Naive thymus-derived CD8-positive, alpha-beta T cell (primary cell): ENCODE results near the gene PLXNA3. TPM values are rescaled to one million over a fixed set of nuclear protein-coding genes. Genes with fewer than 3 reads are reported as not detected.
A peak's percentile ranks its signal among the peaks of the same experiment; 100 is the strongest.
"Not testable (repeated sequence)": the region's sequence is repeated elsewhere in the genome, so short reads cannot be mapped to it uniquely, and the experiment has no call there.

ENCODE experiments used
- ATAC-seq, 2 donors: fragments of 150-1000 bp; cut with Tn5 transposase in 1 of 2; sonication (Bioruptor Pico), chemical (Tn5 transposase) in 1 of 2; 1 replicate in 1 of 2; 2 replicates in 1 of 2; pipeline ENCODE4 v1.10.0; 2021; ENCODE audit warnings: mild to moderate bottlenecking in 2 of 2, moderate library complexity in 2 of 2
- POLR2A ChIA-PET: fragments of 350-600 bp; sonication (Branson Sonifier 250); formaldehyde crosslinking; loops from one replicate; lab custom pipeline; 2021; ENCODE audit warnings: antibody characterized with exemption; lab: Charles Lee
- DNase-seq, 10 donors: peaks; one replicate each; pipeline versions ENCODE4 v3.0.0 to v3.0.0-alpha.2; 2020 to 2022
- H3K27ac Mint-ChIP-seq, 10 donors: one replicate each; pipeline ENCODE4 v1.8.0; 2020 to 2022; ENCODE audit warnings: mild to moderate bottlenecking in 10 of 10, mixed read lengths in 10 of 10, moderate library complexity in 4 of 10, inconsistent platforms in 1 of 10
- H3K27me3 Mint-ChIP-seq, 5 donors: one replicate each; pipeline ENCODE4 v1.8.0; 2021 to 2022; ENCODE audit warnings: mixed read lengths in 5 of 5
- H3K36me3 Mint-ChIP-seq, 3 donors: one replicate each; pipeline ENCODE4 v1.8.0; 2020 to 2022; ENCODE audit warnings: mixed read lengths in 3 of 3, mild to moderate bottlenecking in 2 of 3, inconsistent platforms in 1 of 3
- H3K4me1 Mint-ChIP-seq, 4 donors: one replicate each; pipeline ENCODE4 v1.8.0; 2021 to 2022; ENCODE audit warnings: mixed read lengths in 4 of 4
- H3K4me3 Mint-ChIP-seq, 10 donors: one replicate each; pipeline ENCODE4 v1.8.0; 2020 to 2022; ENCODE audit warnings: mild to moderate bottlenecking in 10 of 10, mixed read lengths in 10 of 10, moderate library complexity in 6 of 10, inconsistent platforms in 1 of 10
- H3K9me3 Mint-ChIP-seq, 9 donors: one replicate each; pipeline ENCODE4 v1.8.0; 2020 to 2022; ENCODE audit warnings: mixed read lengths in 9 of 9, mild to moderate bottlenecking in 3 of 9, inconsistent platforms in 1 of 9, moderate library complexity in 1 of 9
- polyA plus RNA-seq, 3 donors: library from polyadenylated mRNA; unstranded; fragments of 300-500 nt; fragmentation: Illumina TruSeq; gene quantifications; one replicate each; pipeline ENCODE4 v1.2.3, GENCODE V29; 2021
- total RNA-seq, 8 experiments: library from RNA in 2 of 8; stranded (reverse) in 2 of 8; gene quantifications; one replicate each; pipeline ENCODE4 v1.2.3 and lab custom pipeline; 2021 to 2026

Gene PLXNA3
- total and polyA plus RNA-seq, 5 experiments from 2014 or later: 0.27 to 50.4 (median 0.67) TPM

DNA sequence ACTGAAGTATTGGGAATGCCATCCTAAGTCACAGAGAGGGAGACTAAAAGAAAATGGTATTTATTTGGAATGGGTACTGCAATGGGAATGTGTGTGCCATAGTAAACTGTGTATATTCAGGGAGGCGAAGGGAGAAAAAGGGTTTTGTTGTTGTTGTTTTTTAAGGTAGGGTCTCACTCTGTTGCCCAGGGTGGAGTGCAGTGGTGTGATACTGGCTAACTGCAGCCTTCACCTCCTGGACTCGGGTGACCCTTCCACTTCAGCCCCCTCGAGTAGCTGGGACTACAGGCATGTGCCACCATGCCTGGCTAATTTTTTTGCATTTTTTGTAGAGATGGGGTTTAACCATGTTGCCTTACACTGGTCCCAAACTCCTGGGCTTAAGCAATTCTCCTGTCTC is 36.6 kb downstream of the PLXNA3 start:
- Mint-ChIP-seq H3K27me3 (no peaks in the 10 kb centered on the region), H3K36me3 (no peaks in the 10 kb centered on the region), H3K4me3 (no peak overlapping the region), H3K27ac (no peak overlapping the region), H3K4me1 (peaks cover under 1 to 7% (median 2%) of the 10 kb centered on the region in 4 donors), H3K9me3 (no peaks in the 10 kb centered on the region)
- POLR2A ChIA-PET: interaction anchor here (1.3 kb wide), 1 partner anchor 96 kb away, joined by 5 read pairs; the partner anchor contains the start of gene RPL10
- ATAC-seq (no peak), DNase-seq (no peak)

DNA sequence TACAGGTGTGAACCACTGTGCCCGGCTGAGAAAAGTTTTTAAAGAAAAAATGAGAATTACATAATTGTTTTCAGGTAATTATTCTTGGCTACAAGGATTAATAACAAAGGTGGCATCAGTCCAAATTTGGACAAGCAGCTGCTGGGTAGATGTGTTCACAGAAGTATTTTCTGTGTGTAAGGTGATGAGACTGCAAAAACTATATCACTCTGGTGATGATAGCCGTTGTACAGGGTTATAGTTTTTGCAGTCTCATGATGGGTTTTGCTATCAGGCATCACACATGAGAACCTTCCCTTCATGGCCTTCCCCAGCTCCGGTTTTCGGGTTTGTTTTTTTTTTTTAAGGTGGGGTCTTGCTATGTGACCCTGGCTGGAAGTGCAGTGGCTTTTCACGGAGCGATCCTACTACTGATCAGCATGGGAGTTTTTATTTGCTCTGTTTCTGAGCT is 37.4 kb downstream of the PLXNA3 start:
- no peak overlapping the region for H3K4me3 Mint-ChIP-seq
- peaks cover 0 to 7% (median 0%) of the 10 kb centered on the region in 4 donors for H3K4me1 Mint-ChIP-seq
- DNase-seq (no peak), ATAC-seq (no peak)
- no peaks in the 10 kb centered on the region for H3K36me3 Mint-ChIP-seq
- H3K9me3 Mint-ChIP-seq: no peaks in the 10 kb centered on the region
- H3K27ac Mint-ChIP-seq: no peak overlapping the region
- no peaks in the 10 kb centered on the region for H3K27me3 Mint-ChIP-seq
- POLR2A ChIA-PET: interaction anchor here (1.3 kb wide), 1 partner anchor 97 kb away, joined by 5 read pairs; the partner anchor contains the start of gene RPL10

DNA sequence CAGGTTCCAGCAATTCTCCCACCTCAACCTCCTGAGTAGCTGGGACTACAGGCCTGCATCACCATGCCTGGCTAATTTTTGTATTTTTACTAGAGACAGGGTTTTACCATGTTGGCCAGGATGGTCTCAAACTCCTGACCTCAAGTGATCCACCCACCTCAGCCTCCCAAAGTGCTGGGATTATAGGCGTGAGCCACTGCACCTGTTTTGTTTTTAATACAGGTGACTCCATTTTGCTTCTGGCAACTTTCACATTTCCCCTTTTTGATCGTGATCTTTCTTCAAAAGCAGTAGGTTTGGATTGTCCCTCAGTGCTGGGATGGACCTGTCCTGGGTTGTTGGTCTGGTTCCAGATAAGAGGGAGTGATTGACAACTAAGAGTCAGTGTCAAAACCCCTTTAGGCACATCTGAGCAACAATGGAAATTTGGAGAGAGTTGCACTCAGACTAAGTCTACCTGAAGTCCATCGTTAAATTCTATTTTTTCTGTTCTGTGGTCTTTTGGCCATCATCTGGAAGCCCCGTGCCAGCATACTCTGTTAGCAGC is 38.6 kb downstream of the PLXNA3 start:
- not testable (repeated sequence) for DNase-seq, H3K4me3 Mint-ChIP-seq, ATAC-seq, H3K4me1 Mint-ChIP-seq, H3K36me3 Mint-ChIP-seq, H3K9me3 Mint-ChIP-seq, H3K27me3 Mint-ChIP-seq
- peak overlapping the region in 1 of 10 donors; percentile 60 for H3K27ac Mint-ChIP-seq
- POLR2A ChIA-PET: interaction anchor here (0.6 to 1.2 kb wide), 3 partner anchors 11 to 193 kb away, joined by 3 to 6 read pairs (median 3); no protein-coding TSS in a partner anchor

DNA sequence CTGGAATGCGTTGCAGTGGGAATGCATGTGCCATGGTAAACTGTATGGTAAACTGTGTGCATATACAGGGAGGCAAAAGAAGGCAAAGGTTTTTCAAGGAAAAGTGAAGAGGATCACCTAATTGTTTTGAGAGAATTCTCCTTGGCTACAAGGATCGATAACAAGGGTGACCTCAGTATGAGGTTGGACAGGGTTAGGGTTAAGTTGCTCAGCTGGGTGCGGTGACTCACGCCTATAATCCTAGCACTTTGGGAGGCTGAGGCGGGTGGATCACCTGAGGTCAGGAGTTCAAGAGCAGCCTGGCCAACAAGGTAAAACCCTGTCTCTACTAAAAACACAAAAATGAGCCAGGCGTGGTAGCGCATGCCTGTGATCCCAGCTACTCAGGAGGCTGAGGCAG is 43.3 kb downstream of the PLXNA3 start:
- not testable (repeated sequence) for ATAC-seq, H3K4me3 Mint-ChIP-seq, H3K27me3 Mint-ChIP-seq, H3K4me1 Mint-ChIP-seq, H3K9me3 Mint-ChIP-seq, DNase-seq, H3K27ac Mint-ChIP-seq
- POLR2A ChIA-PET: interaction anchor here (0.9 to 3.1 kb wide), 2 partner anchors 13 to 14 kb away, joined by 3 to 14 read pairs; partner anchors contain the start of gene FAM3A
- peaks cover 0 to 12% (median 0%) of the 10 kb centered on the region in 3 donors for H3K36me3 Mint-ChIP-seq

DNA sequence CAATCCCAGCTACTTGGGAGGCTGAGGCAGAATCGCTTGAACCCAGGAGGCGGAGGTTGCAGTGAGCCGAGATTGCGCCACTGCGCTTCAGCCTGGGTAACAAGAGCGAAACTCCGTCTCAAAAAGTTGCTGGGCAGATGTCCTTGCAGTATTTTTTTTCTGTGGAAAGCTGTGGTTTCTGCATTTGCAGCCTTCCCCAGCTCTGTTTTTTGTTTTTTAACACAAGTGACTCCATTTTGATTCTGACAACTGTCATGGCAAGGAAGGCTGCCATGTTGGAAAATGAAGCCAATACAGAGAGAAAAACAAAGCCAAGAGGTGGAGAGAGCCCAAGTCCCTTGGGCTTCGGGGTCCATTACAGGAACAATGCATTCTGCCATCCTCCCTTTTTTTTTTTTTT is 44.0 kb downstream of the PLXNA3 start:
- ATAC-seq (no peak), DNase-seq (no peak)
- Mint-ChIP-seq H3K36me3 (peaks cover 0 to 15% (median 0%) of the 10 kb centered on the region in 3 donors), H3K4me3 (no peak overlapping the region), H3K27ac (no peak overlapping the region), H3K4me1 (no peaks in the 10 kb centered on the region), H3K27me3 (no peaks in the 10 kb centered on the region), H3K9me3 (no peaks in the 10 kb centered on the region)
- POLR2A ChIA-PET: interaction anchor here (0.6 to 3.1 kb wide), 5 partner anchors 12 to 818 kb away, joined by 4 to 14 read pairs (median 5); partner anchors contain the start of genes FAM3A and SLC10A3

DNA sequence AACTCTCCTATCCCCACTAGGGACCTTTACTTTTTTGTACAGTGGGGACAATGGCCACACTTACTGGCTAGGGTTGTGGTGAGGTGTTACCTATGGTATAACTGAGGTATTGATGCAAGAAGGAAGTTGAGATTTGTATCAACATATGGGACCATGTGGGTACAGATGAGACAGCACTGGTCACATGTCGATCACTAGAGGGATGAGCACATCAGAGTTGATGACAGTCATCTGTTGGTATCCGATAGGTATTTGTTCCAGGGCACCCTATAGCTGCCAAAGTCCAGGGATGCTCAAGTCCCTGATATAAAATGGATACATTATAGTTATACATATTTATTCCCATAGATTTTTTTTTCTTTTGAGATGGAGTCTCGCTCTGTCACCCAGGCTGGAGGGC is 44.9 kb downstream of the PLXNA3 start:
- Mint-ChIP-seq H3K9me3 (no peaks in the 10 kb centered on the region), H3K27me3 (no peaks in the 10 kb centered on the region), H3K27ac (no peak overlapping the region), H3K4me3 (no peak overlapping the region), H3K36me3 (peaks cover 0 to 15% (median 0%) of the 10 kb centered on the region in 3 donors), H3K4me1 (no peaks in the 10 kb centered on the region)
- POLR2A ChIA-PET: interaction anchor here (0.7 to 3.1 kb wide), 4 partner anchors 11 to 819 kb away, joined by 3 to 14 read pairs (median 6); partner anchors contain the start of genes FAM3A and SLC10A3
- ATAC-seq (no peak), DNase-seq (no peak)

DNA sequence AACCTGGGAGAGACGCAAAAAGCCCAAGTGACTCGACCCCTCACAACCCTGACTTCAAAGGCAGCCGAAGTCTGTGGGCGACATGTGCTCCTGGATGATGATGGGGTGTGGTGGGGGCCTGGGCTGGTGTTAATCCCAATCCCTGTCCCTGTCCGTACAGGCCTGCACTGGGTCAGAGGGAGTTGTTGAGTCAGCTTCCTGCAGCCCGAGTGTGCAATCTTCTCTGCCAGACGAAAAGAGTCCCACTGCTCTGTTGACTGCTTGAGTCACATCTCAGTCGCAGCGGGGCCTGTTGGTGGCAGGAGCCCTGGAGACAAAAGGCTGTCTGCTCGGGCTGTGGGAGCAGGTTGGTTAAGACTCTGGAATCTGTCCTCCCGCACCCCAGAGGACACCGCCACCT is 47.7 kb downstream of the PLXNA3 start:
- no peak for ATAC-seq
- Mint-ChIP-seq H3K4me3 (no peak overlapping the region), H3K27me3 (no peaks in the 10 kb centered on the region), H3K9me3 (peaks cover 0 to 2% (median 0%) of the 10 kb centered on the region in 9 donors), H3K36me3 (peaks cover 0 to 23% (median 3%) of the 10 kb centered on the region in 3 donors), H3K27ac (peak overlapping the region in 1 of 10 donors; percentile 43), H3K4me1 (peaks cover under 1 to 2% (median 1%) of the 10 kb centered on the region in 4 donors)
- no peak for DNase-seq
- POLR2A ChIA-PET: no interaction called here

DNA sequence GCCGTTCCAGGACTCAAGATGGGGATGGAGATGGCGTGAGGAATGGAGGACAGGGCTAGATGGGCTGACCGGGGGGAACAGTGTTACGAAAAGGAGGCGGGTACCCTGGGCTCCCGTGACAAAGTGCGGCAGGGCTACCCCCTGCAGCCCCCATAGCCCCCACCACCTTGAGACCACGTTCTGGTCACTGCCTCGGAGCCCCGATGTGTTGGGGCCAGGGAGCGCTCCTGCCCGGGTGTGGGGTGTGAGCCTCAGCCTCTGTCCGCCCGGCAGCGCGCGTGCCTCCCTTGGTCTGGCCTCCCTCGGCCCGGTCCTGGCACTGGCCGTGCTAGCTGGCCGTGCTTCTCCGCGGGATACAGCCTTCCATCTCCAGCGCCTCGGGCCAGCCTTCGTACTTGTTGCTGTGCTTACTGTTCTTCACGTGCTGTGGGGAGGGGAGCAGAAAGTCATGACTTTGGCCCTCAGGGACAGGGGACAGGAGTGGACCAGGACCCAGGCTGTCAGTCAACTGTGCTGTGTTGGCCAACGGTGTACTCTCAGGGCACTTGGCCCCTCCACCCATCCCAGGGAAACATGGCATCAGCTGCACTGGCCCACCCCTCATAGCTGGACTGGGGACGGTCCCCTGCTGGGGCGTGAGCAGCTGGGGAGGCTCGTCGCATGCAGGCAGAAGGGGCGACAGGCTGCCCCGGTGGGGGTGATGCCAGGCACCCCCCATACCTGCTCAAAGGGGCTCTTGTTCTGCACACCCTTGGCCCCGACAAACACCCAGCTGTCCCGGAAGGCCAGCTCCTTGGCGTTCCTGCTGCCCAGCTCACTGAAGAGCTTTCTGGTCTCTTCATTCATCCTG is 48.6 kb downstream of the PLXNA3 start:
- no peaks in the 10 kb centered on the region for H3K27me3 Mint-ChIP-seq
- ATAC-seq (no peak), DNase-seq (no peak)
- H3K4me3 Mint-ChIP-seq: no peak overlapping the region
- POLR2A ChIA-PET: no interaction called here
- H3K36me3 Mint-ChIP-seq: peaks cover 0 to 23% (median 3%) of the 10 kb centered on the region in 3 donors
- peak overlapping the region in 1 of 10 donors; percentile 34 for H3K27ac Mint-ChIP-seq
- peaks cover 0 to 2% (median 0%) of the 10 kb centered on the region in 9 donors for H3K9me3 Mint-ChIP-seq
- peaks cover 5 to 12% (median 10%) of the 10 kb centered on the region in 4 donors for H3K4me1 Mint-ChIP-seq

DNA sequence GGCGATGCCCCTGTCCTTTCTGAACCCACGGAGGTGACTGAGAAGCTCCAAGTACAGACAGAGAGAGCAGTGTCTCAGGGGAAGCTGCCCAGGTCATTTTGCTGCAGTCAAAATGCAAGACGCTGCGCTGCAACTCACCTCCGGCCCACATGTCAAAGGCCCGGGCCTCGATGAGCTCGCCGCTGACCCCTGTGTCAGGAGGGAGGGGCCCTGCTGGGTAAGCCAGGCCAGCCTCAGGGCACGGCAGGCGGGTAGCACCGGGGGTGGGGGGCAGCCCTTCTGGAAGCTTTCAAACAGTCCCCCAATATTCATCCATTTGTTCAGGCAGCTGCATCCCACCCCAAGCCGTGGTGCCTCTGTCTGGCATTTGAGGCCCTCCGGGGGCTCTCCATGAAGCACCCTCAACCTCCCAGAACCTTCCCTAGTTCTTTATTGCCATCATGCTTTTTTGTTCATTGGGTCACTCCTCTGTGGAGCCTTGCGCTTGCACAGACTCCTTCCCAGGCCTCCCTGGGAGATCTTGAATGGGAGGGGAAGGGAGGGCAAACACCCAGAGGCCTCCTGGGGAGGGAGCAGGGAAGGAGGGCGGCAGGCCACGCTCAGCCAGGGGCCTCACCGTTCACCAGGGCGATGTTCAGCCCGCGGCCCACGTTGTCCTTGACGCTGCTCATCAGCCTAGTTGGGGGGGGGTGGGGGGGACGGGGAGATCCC is 49.7 kb downstream of the PLXNA3 start:
- ATAC-seq (no peak), DNase-seq (no peak)
- POLR2A ChIA-PET: interaction anchor here (0.8 kb wide), 1 partner anchor 10 kb away, joined by 3 read pairs; no protein-coding TSS in a partner anchor
- Mint-ChIP-seq H3K27ac (no peak overlapping the region), H3K36me3 (peaks cover 0 to 23% (median 3%) of the 10 kb centered on the region in 3 donors), H3K27me3 (no peaks in the 10 kb centered on the region), H3K9me3 (peaks cover 0 to 2% (median 0%) of the 10 kb centered on the region in 9 donors), H3K4me1 (peaks cover 5 to 18% (median 16%) of the 10 kb centered on the region in 4 donors), H3K4me3 (no peak overlapping the region)

DNA sequence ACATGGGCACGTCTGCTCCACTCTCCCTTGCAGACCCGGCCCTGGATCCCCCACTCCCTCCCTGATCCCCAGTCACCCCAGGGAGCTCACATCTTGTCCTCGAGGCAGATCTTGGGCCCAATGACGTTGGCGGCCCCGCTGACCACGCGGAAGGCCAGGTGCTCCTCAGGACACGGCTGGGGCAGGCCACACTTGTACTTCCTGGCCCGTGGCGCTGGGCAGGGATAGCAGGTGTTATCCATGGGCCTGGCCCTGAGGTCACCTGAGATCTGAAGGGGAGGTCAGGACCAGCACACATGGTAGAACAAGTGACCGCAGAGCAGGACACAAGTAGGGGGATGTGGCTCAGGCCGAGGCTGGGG is 50.3 kb downstream of the PLXNA3 start:
- ATAC-seq: no peak
- Mint-ChIP-seq H3K36me3 (peaks cover 0 to 23% (median 3%) of the 10 kb centered on the region in 3 donors), H3K4me3 (no peak overlapping the region), H3K27ac (peak overlapping the region in 2 of 10 donors; percentile 39 to 62), H3K4me1 (peaks cover 5 to 18% (median 16%) of the 10 kb centered on the region in 4 donors), H3K9me3 (peaks cover 0 to 2% (median 0%) of the 10 kb centered on the region in 9 donors), H3K27me3 (no peaks in the 10 kb centered on the region)
- DNase-seq: no peak
- POLR2A ChIA-PET: interaction anchor here (0.8 kb wide), 1 partner anchor 11 kb away, joined by 3 read pairs; no protein-coding TSS in a partner anchor

DNA sequence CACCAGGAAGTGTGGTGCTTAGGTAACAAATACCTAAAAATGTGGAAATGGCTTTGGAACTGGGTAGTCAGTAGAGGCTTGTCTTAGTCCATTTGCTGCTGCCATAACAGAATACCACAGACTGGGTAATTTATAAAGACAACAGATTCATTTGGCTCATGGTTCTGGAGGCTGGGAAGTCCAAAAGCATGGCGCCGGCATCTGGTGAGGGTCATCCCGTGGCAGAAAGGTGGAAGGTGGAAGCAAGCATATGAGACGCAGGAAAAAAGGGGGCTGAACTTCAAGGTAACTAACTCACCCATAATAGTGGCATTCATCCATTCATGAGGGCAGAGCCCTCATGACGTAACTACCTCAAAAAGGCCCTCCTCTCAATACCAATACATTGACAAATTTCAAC is 51.4 kb downstream of the PLXNA3 start:
- no peak for DNase-seq
- no peak for ATAC-seq
- POLR2A ChIA-PET: interaction anchor here (1.2 kb wide), 1 partner anchor 22 kb away, joined by 3 read pairs; no protein-coding TSS in a partner anchor
- Mint-ChIP-seq H3K36me3 (peaks cover 0 to 24% (median 3%) of the 10 kb centered on the region in 3 donors), H3K9me3 (peaks cover 0 to 2% (median 0%) of the 10 kb centered on the region in 9 donors), H3K4me1 (peaks cover 10 to 26% (median 23%) of the 10 kb centered on the region in 4 donors), H3K4me3 (no peak overlapping the region), H3K27me3 (no peaks in the 10 kb centered on the region), H3K27ac (peak overlapping the region in 3 of 10 donors; percentile 12 to 58 (median 51))

DNA sequence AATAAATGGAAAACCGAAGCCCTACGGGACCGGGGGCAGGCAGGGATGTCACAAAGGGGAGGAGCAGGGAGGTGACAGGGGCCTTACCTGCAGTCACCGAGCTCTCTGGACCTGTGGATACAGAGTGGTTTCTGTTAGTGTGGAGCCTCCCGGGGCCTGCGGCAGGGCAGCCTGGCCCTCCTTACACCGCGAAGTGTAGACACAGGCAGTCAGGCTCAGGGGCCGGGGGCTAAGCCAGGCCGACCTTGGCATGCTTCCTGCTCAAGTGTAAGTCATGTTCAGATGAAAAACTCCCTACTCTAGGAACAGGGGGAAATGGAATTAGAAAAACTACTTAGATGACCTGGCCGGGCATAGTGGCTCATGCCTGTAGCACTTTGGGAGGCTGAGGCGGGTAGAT is 53.7 kb downstream of the PLXNA3 start:
- POLR2A ChIA-PET: interaction anchor here (0.7 to 3.2 kb wide), 6 partner anchors 14 to 100 kb away, joined by 3 to 18 read pairs (median 4); partner anchors contain the start of genes SLC10A3, TAFAZZIN and UBL4A
- peak overlapping the region; percentile 72 to 96 (median 92) for H3K27ac Mint-ChIP-seq
- H3K4me3 Mint-ChIP-seq: peak overlapping the region; percentile 11 to 82 (median 60)
- no peaks in the 10 kb centered on the region for H3K27me3 Mint-ChIP-seq
- ATAC-seq (no peak), DNase-seq (no peak)
- H3K36me3 Mint-ChIP-seq: peaks cover 0 to 13% (median 3%) of the 10 kb centered on the region in 3 donors
- H3K4me1 Mint-ChIP-seq: peaks cover 13 to 37% (median 35%) of the 10 kb centered on the region in 4 donors
- peaks cover 0 to 2% (median 0%) of the 10 kb centered on the region in 9 donors for H3K9me3 Mint-ChIP-seq
